Left forelimb (tissue), 1 donor: ENCODE data around the gene BCL6.

Experiments
- DNase-seq: peaks from one replicate; pipeline ENCODE4 v3.0.0-alpha.2; 2018; ENCODE audit warnings: low spot score

BCL6 gene

GRCh38 chr3:187745201-187746058 lies at the start of gene BCL6:
TSS of gene BCL6 (minus strand) at chr3:187745468. CDS start at chr3:187733693, 11,775 bp downstream.
- peak; percentile 97 for DNase-seq

- no peak for DNase-seq
Measured at GRCh38 chr3:187794731-187795130, 49.5 kb upstream of the BCL6 start.

- DNase-seq, result no peak
Measured at GRCh38 chr3:187793618-187794017, 48.4 kb upstream of the BCL6 start.

GRCh38 chr3:187792521-187792920 lies 47.3 kb upstream of the BCL6 start:
- no peak for DNase-seq

- no peak for DNase-seq
Measured at GRCh38 chr3:187789872-187790271, 44.6 kb upstream of the BCL6 start.

- DNase-seq, result no peak
Measured at GRCh38 chr3:187788984-187789857, 44.0 kb upstream of the BCL6 start.

- no peak for DNase-seq
Measured at GRCh38 chr3:187783098-187783497, 37.8 kb upstream of the BCL6 start.

GRCh38 chr3:187782006-187782405 lies 36.7 kb upstream of the BCL6 start:
- no peak for DNase-seq

GRCh38 chr3:187781001-187781400 lies 35.7 kb upstream of the BCL6 start:
- DNase-seq, result no peak

- DNase-seq, result no peak
Measured at GRCh38 chr3:187778726-187779125, 33.5 kb upstream of the BCL6 start.

GRCh38 chr3:187777331-187777941 lies 32.2 kb upstream of the BCL6 start:
- DNase-seq, result no peak

- DNase-seq, result no peak
Measured at GRCh38 chr3:187775549-187775948, 30.3 kb upstream of the BCL6 start.

- DNase-seq, result no peak
Measured at GRCh38 chr3:187774185-187774789, 29.0 kb upstream of the BCL6 start.

- DNase-seq, result no peak
Measured at GRCh38 chr3:187773233-187774184, 28.2 kb upstream of the BCL6 start.

- no peak for DNase-seq
Measured at GRCh38 chr3:187770224-187770623, 25.0 kb upstream of the BCL6 start.

GRCh38 chr3:187769771-187770170 lies 24.5 kb upstream of the BCL6 start:
- DNase-seq, result no peak

- DNase-seq, result no peak
Measured at GRCh38 chr3:187767266-187768012, 22.2 kb upstream of the BCL6 start.

GRCh38 chr3:187765342-187765741 lies 20.1 kb upstream of the BCL6 start:
- no peak for DNase-seq

- no peak for DNase-seq
Measured at GRCh38 chr3:187763850-187764648, 18.8 kb upstream of the BCL6 start.
